ENCODE results near the gene MAPKAP1.

DNA sequence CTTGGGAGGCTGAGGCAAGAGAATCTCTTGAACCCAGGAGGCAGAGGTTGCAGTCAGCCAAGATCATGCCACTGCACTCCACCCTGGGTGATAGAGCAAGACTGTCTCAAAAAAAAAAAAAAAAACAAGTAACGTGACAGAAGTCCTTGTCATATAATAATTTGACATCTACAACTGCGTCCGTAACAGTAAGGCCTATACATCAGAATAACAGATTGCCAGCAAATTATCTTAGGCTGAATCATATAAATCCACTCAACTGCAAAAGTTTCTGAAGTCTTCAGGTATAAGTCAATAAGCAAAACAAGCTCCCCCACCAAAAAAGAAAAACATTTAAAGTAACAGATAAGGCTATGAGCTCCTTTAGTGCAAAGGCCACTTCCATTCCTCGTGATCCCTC is 3.3 kb downstream of the MAPKAP1 start:
- TF ChIP-seq CTCF (IDR thresholded peaks at IDR 0.05) (no peak), POLR2A (IDR thresholded peaks at IDR 0.05) (no peak), POLR2AphosphoS5 (IDR thresholded peaks at IDR 0.05; ENCODE audit: insufficient read depth in 1 of 2, low read depth in 1 of 2) (no peak)

Measured in vagina (tissue), 2 donors.